ENCODE measurements around the gene LRRC42. TPM values are rescaled to one million over a fixed set of nuclear protein-coding genes. Genes with fewer than 3 reads are reported as not detected.
"Not testable (repeated sequence)": the region's sequence is repeated elsewhere in the genome, so short reads cannot be mapped to it uniquely, and the experiment has no call there.

The LRRC42 gene
- polyA plus RNA-seq, 2 of the 4 experiments (the other 2 are of a cell fraction), result 29.7 to 35.1 TPM

DNA sequence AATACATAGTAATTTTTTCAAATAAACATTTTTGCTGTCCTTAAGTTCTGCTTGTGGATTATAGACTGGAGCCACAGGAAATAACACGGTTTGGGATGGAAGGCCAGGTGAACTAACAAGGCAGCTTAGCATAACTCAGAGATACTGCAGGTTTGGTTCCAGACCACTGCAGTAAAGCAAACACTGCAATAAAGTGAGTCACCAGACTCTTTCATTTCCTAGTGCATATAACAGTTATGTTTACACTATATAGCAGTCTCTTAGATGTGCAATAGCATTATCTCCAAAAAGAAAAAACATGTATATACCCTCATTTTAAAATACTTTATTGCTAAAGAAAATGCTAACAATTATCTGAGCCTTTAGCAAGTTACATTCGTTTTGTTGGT lies 22.0 kb downstream of the LRRC42 start:
- H3K4me2 ChIP-seq, result peak overlapping the region; percentile 38; the same call in 2 of the 3 replicates
- CTCF ChIA-PET, result interaction anchor here (0.7 kb wide), 1 partner anchor 89 kb away, joined by 3 read pairs; no protein-coding TSS in a partner anchor

GRCh38 chr1:53969323-53969722 lies 23.2 kb downstream of the LRRC42 start:
- POLR2A ChIA-PET, result not testable (repeated sequence)
- CTCF ChIA-PET, result interaction anchor here (1.2 to 5.2 kb wide), 2 partner anchors 10 to 109 kb away, joined by 4 to 26 read pairs; no protein-coding TSS in a partner anchor

More for the DNA sequence above, 22.0 kb downstream of the LRRC42 start:
- ATAC-seq, result peak in 1 of 2 experiments; percentile 62; a peak in 2 of 6 replicates
- WGBS (ENCODE audit: missing lambda C conversion rate), result 27% methylated on average over 2 of the region's 2 CpGs
- Histone ChIP-seq H3K27ac (no peak overlapping the region), H3K9me3 (no peaks in the 10 kb centered on the region), H3K4me3 (no peak overlapping the region), H3K4me1 (peaks cover 18% of the 10 kb centered on the region)
- FAIRE-seq, result no peak
- POLR2A ChIA-PET, result interaction anchor here (0.7 kb wide), 1 partner anchor 31 kb away, joined by 3 read pairs; no protein-coding TSS in a partner anchor
- TF ChIP-seq RCOR1 (IDR thresholded peaks at IDR 0.05; ENCODE audit: low read depth, low read length) (no peak), CHD4 (IDR thresholded peaks at IDR 0.05; ENCODE audit: borderline replicate concordance) (no peak)
- TF ChIP-seq, protein P1, sequence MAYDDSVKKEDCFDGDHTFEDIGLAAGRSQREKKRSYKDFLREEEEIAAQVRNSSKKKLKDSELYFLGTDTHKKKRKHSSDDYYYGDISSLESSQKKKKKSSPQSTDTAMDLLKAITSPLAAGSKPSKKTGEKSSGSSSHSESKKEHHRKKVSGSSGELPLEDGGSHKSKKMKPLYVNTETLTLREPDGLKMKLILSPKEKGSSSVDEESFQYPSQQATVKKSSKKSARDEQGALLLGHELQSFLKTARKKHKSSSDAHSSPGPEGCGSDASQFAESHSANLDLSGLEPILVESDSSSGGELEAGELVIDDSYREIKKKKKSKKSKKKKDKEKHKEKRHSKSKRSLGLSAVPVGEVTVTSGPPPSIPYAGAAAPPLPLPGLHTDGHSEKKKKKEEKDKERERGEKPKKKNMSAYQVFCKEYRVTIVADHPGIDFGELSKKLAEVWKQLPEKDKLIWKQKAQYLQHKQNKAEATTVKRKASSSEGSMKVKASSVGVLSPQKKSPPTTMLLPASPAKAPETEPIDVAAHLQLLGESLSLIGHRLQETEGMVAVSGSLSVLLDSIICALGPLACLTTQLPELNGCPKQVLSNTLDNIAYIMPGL (CRISPR knock-in tag; IDR thresholded peaks at IDR 0.05; ENCODE audit: borderline replicate concordance), result no peak
- DNase-seq (ENCODE audit: low read depth in 1 of 2, low spot score in 1 of 2), result no peak

GRCh38 chr1:53971718-53972117 lies 25.6 kb downstream of the LRRC42 start:
- H3K27ac ChIP-seq, result no peak overlapping the region
- WGBS (ENCODE audit: missing lambda C conversion rate), result 90% methylated on average over 2 of the region's 2 CpGs

More at GRCh38 chr1:53969323-53969722, 23.2 kb downstream of the LRRC42 start:
- ATAC-seq; H3K4me3 ChIP-seq; DNase-seq (ENCODE audit: low read depth in 1 of 2, low spot score in 1 of 2); H3K9me3 ChIP-seq; H3K27ac ChIP-seq; H3K4me2 ChIP-seq; FAIRE-seq: not testable (repeated sequence)
- H3K4me1 ChIP-seq, result peaks cover 18% of the 10 kb centered on the region
- WGBS (ENCODE audit: missing lambda C conversion rate), result 84% methylated on average over 2 of the region's 2 CpGs

GRCh38 chr1:53975861-53976260 lies 29.7 kb downstream of the LRRC42 start:
- no peak for FAIRE-seq
- TF ChIP-seq, protein P1 (CRISPR knock-in tag; IDR thresholded peaks at IDR 0.05; ENCODE audit: borderline replicate concordance), result no peak
- TF ChIP-seq RNF2 (IDR thresholded peaks at IDR 0.05; ENCODE audit: borderline replicate concordance, low read depth), result no peak
- no peak for TF ChIP-seq E2F6 (IDR thresholded peaks at IDR 0.05; ENCODE audit: borderline replicate concordance, low read depth)
- TF ChIP-seq, protein P2, sequence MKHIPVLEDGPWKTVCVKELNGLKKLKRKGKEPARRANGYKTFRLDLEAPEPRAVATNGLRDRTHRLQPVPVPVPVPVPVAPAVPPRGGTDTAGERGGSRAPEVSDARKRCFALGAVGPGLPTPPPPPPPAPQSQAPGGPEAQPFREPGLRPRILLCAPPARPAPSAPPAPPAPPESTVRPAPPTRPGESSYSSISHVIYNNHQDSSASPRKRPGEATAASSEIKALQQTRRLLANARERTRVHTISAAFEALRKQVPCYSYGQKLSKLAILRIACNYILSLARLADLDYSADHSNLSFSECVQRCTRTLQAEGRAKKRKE (CRISPR knock-in tag; IDR thresholded peaks at IDR 0.05; ENCODE audit: low read depth), result no peak
- no peak for TF ChIP-seq BHLHE40 (IDR thresholded peaks at IDR 0.05; ENCODE audit: low read depth, low read length)
- no peak for TF ChIP-seq HOXB5 (CRISPR knock-in tag; IDR thresholded peaks at IDR 0.05)
- TF ChIP-seq HES2 (IDR thresholded peaks at IDR 0.05), result no peak
- no peak for TF ChIP-seq HEYL (CRISPR knock-in tag; IDR thresholded peaks at IDR 0.05)
- no peak for TF ChIP-seq SMC3 (IDR thresholded peaks at IDR 0.05)
- TF ChIP-seq MAZ (IDR thresholded peaks at IDR 0.05; ENCODE audit: borderline replicate concordance, low read depth, low read length), result no peak
- no peak for TF ChIP-seq ZSCAN20 (CRISPR knock-in tag; IDR thresholded peaks at IDR 0.05)
- TF ChIP-seq POLR2AphosphoS2 (conservative IDR thresholded peaks at IDR 0.05; ENCODE audit: low read length), result no peak
- no peak for TF ChIP-seq FOSL2 (IDR thresholded peaks at IDR 0.05)
- TF ChIP-seq FOSL2 (CRISPR knock-in tag; IDR thresholded peaks at IDR 0.05), result no peak
- TF ChIP-seq EHMT2 (IDR thresholded peaks at IDR 0.05; ENCODE audit: low read depth), result no peak
- no peak for TF ChIP-seq RCOR1 (IDR thresholded peaks at IDR 0.05; ENCODE audit: low read depth, low read length)

More at GRCh38 chr1:53971718-53972117, 25.6 kb downstream of the LRRC42 start:
- no peak for FAIRE-seq
- Histone ChIP-seq H3K4me1 (peaks cover 18% of the 10 kb centered on the region), H3K4me3 (no peak overlapping the region), H3K9me3 (no peaks in the 10 kb centered on the region), H3K4me2 (no peak overlapping the region)
- POLR2A ChIA-PET, result no interaction called here
- TF ChIP-seq RNF2 (IDR thresholded peaks at IDR 0.05; ENCODE audit: borderline replicate concordance, low read depth) (no peak), KDM1A (IDR thresholded peaks at IDR 0.05; ENCODE audit: low read depth) (no peak), EHMT2 (IDR thresholded peaks at IDR 0.05; ENCODE audit: low read depth) (no peak), ZC3H11A (IDR thresholded peaks at IDR 0.05) (no peak), EP300 (IDR thresholded peaks at IDR 0.05) (no peak), MAZ (IDR thresholded peaks at IDR 0.05; ENCODE audit: borderline replicate concordance, low read depth, low read length) (no peak), NR3C1 (IDR thresholded peaks at IDR 0.05) (no peak), MAFK (IDR thresholded peaks at IDR 0.05; ENCODE audit: partially characterized antibody) (no peak), HOXB13 (CRISPR knock-in tag; IDR thresholded peaks at IDR 0.05; ENCODE audit: low read depth) (no peak)
- TF ChIP-seq, protein P3, sequence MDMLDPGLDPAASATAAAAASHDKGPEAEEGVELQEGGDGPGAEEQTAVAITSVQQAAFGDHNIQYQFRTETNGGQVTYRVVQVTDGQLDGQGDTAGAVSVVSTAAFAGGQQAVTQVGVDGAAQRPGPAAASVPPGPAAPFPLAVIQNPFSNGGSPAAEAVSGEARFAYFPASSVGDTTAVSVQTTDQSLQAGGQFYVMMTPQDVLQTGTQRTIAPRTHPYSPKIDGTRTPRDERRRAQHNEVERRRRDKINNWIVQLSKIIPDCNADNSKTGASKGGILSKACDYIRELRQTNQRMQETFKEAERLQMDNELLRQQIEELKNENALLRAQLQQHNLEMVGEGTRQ (IDR thresholded peaks at IDR 0.05), result no peak
- CTCF ChIA-PET, result interaction anchor here (1.1 to 5.2 kb wide), 2 partner anchors 12 to 17 kb away, joined by 5 to 26 read pairs; no protein-coding TSS in a partner anchor
- no peak for ATAC-seq
- DNase-seq (ENCODE audit: low read depth in 1 of 2, low spot score in 1 of 2), result no peak

More at GRCh38 chr1:53975861-53976260, 29.7 kb downstream of the LRRC42 start:
- ATAC-seq (no peak), DNase-seq (ENCODE audit: low read depth in 1 of 2, low spot score in 1 of 2) (no peak)
- 89% methylated on average over 5 of the region's 7 CpGs for WGBS (ENCODE audit: missing lambda C conversion rate)
- Histone ChIP-seq H3K4me2 (no peak overlapping the region), H3K9me3 (no peaks in the 10 kb centered on the region), H3K4me3 (no peak overlapping the region), H3K27ac (no peak overlapping the region), H3K4me1 (no peaks in the 10 kb centered on the region)
- POLR2A ChIA-PET, result no interaction called here
- CTCF ChIA-PET, result interaction anchor here (1.0 kb wide), 1 partner anchor 16 kb away, joined by 5 read pairs; no protein-coding TSS in a partner anchor

All from A549 (cell line).